Suprapubic skin (tissue), 4 donors: ENCODE data around the gene LPO.

ENCODE experiments used
- CTCF ChIP-seq, 2 donors: fragments of 200-600 bp in 1 of 2; fragments of 450-650 bp in 1 of 2; sonication (generic) in 1 of 2; IDR thresholded peaks; one replicate each; pipeline ENCODE4 v1.5.1; 2016 to 2019; ENCODE audit warnings: antibody characterized with exemption in 2 of 2, mild to moderate bottlenecking in 1 of 2, moderate library complexity in 1 of 2
- EP300 ChIP-seq: sonication (generic); formaldehyde crosslinking; IDR thresholded peaks from one replicate; pipeline ENCODE4 v1.6.1; 2017; ENCODE audit warnings: antibody characterized with exemption
- POLR2AphosphoS5 ChIP-seq, 3 donors: sonication (generic); formaldehyde crosslinking; IDR thresholded peaks; one replicate each; pipeline ENCODE4 v1.6.1; 2017; ENCODE audit warnings: antibody characterized with exemption in 3 of 3

DNA sequence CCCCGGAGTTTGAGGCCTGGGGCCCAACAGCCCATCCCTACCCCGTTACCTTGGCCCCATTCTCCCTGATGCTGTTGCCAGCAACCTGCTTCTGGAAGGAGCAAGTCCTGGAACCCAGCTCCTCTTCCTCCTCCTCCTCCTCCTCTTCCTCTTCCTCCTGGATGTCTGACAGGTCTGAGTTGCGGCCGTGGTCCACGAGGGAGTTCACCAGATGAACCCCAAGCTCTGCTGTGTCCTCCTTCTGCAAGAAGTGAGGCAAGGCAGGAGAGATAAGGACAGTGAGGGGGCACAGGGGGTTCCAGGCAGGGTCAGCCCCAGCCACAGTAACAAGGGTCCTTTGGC is 71.5 kb downstream of the LPO start:
- TF ChIP-seq CTCF (IDR thresholded peaks at IDR 0.05), result no peak
- no peak for TF ChIP-seq EP300
- TF ChIP-seq POLR2AphosphoS5 (IDR thresholded peaks at IDR 0.05), result no peak
